ENCODE data around the gene NUMA1.

The NUMA1 gene

GRCh38 chr11:72058416-72059034 lies 21.8 kb downstream of the NUMA1 start:
- H3K79me2 ChIP-seq (ENCODE audit: control insufficient read depth, low read length): peaks cover 61% of the 10 kb centered on the region
- no peaks in the 10 kb centered on the region for H3K9me2 ChIP-seq (replicated peaks; ENCODE audit: control insufficient read depth, low read length)
- H3K27ac ChIP-seq (ENCODE audit: low read depth, low read length): no peak overlapping the region
- H3K4me3 ChIP-seq (ENCODE audit: low read length): no peak overlapping the region
- no peaks in the 10 kb centered on the region for H3K27me3 ChIP-seq (ENCODE audit: control insufficient read depth, low read length)
- H3K4me2 ChIP-seq (ENCODE audit: low read length): no peak overlapping the region
- H3K36me3 ChIP-seq (ENCODE audit: control insufficient read depth, low read length): peaks cover 40% of the 10 kb centered on the region
- peaks cover 14% of the 10 kb centered on the region for H3K4me1 ChIP-seq (ENCODE audit: control insufficient read depth, low read length)
- TF ChIP-seq EZH2phosphoT487 (IDR thresholded peaks at IDR 0.05; ENCODE audit: borderline replicate concordance, low read length): no peak
- TF ChIP-seq, protein P1, sequence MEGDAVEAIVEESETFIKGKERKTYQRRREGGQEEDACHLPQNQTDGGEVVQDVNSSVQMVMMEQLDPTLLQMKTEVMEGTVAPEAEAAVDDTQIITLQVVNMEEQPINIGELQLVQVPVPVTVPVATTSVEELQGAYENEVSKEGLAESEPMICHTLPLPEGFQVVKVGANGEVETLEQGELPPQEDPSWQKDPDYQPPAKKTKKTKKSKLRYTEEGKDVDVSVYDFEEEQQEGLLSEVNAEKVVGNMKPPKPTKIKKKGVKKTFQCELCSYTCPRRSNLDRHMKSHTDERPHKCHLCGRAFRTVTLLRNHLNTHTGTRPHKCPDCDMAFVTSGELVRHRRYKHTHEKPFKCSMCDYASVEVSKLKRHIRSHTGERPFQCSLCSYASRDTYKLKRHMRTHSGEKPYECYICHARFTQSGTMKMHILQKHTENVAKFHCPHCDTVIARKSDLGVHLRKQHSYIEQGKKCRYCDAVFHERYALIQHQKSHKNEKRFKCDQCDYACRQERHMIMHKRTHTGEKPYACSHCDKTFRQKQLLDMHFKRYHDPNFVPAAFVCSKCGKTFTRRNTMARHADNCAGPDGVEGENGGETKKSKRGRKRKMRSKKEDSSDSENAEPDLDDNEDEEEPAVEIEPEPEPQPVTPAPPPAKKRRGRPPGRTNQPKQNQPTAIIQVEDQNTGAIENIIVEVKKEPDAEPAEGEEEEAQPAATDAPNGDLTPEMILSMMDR (IDR thresholded peaks at IDR 0.05; ENCODE audit: low read depth, low read length, poor library complexity, severe bottlenecking): no peak
- H3F3A ChIP-seq (ENCODE audit: control insufficient read depth, insufficient read depth): no peaks in the 10 kb centered on the region; the same call in 1 of the 2 replicates
- no peaks in the 10 kb centered on the region for H4K20me1 ChIP-seq (ENCODE audit: control insufficient read depth, insufficient read depth, low read depth, low read length)
- H3K9me3 ChIP-seq (ENCODE audit: control insufficient read depth, insufficient read depth, low read length): no peaks in the 10 kb centered on the region

- peaks cover 1% of the 10 kb centered on the region; the same call in 1 of the 2 replicates for H3F3A ChIP-seq (ENCODE audit: control insufficient read depth, insufficient read depth)
- 0 out of 2 replicates have a peak, but pooled peaks cover 3% of the 10 kb centered on the region for H4K20me1 ChIP-seq (ENCODE audit: control insufficient read depth, insufficient read depth, low read depth, low read length)
- H3K4me3 ChIP-seq (ENCODE audit: low read length): no peak overlapping the region
- TF ChIP-seq, protein P1 (IDR thresholded peaks at IDR 0.05; ENCODE audit: low read depth, low read length, poor library complexity, severe bottlenecking): no peak
- TF ChIP-seq EZH2phosphoT487 (IDR thresholded peaks at IDR 0.05; ENCODE audit: borderline replicate concordance, low read length): no peak
- no peaks in the 10 kb centered on the region for H3K9me3 ChIP-seq (ENCODE audit: control insufficient read depth, insufficient read depth, low read length)
- H3K9me2 ChIP-seq (replicated peaks; ENCODE audit: control insufficient read depth, low read length): no peaks in the 10 kb centered on the region
- H3K36me3 ChIP-seq (ENCODE audit: control insufficient read depth, low read length): peaks cover 12% of the 10 kb centered on the region
- H3K27ac ChIP-seq (ENCODE audit: low read depth, low read length): no peak overlapping the region
- H3K27me3 ChIP-seq (ENCODE audit: control insufficient read depth, low read length): no peaks in the 10 kb centered on the region
- no peak overlapping the region for H3K4me2 ChIP-seq (ENCODE audit: low read length)
- H3K79me2 ChIP-seq (ENCODE audit: control insufficient read depth, low read length): peaks cover 51% of the 10 kb centered on the region
- H3K4me1 ChIP-seq (ENCODE audit: control insufficient read depth, low read length): peaks cover under 1% of the 10 kb centered on the region; the same call in 1 of the 2 replicates
These were observed 31.4 kb downstream of the NUMA1 start for GRCh38 chr11:72048766-72049460.

DNA sequence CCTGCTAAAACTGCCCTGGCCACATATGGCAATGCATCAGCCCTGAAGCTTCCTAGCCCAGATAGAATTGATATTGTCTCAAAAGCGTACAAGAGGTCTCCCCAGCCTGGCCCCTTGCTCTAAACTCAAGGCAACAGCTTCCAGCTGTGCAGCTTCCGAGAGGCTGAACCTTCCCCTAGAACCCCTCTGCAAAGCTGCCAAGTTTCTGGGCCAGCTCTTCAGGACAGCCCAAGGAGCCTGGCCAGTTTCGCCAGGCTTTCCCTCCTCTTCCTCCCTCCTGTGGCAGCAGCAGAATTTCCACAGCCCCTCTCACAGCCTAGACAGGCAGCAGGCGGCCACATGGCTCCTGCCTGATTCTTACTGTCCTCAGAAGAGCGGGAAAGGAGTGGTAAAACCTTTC lies 34.5 kb downstream of the NUMA1 start:
- no peaks in the 10 kb centered on the region for H3K27me3 ChIP-seq (ENCODE audit: control insufficient read depth, low read length)

More for the DNA sequence above, 34.5 kb downstream of the NUMA1 start:
- Histone ChIP-seq H3K4me1 (ENCODE audit: control insufficient read depth, low read length) (peaks cover 27% of the 10 kb centered on the region), H3K79me2 (ENCODE audit: control insufficient read depth, low read length) (peaks cover 55% of the 10 kb centered on the region), H4K20me1 (ENCODE audit: control insufficient read depth, insufficient read depth, low read depth, low read length) (0 out of 2 replicates have a peak, but pooled peaks cover 3% of the 10 kb centered on the region), H3K36me3 (ENCODE audit: control insufficient read depth, low read length) (peaks cover 25% of the 10 kb centered on the region), H3K27ac (ENCODE audit: low read depth, low read length) (no peak overlapping the region), H3K9me2 (replicated peaks; ENCODE audit: control insufficient read depth, low read length) (no peaks in the 10 kb centered on the region), H3K9me3 (ENCODE audit: control insufficient read depth, insufficient read depth, low read length) (no peaks in the 10 kb centered on the region), H3F3A (ENCODE audit: control insufficient read depth, insufficient read depth) (peaks cover 15% of the 10 kb centered on the region), H3K4me2 (ENCODE audit: low read length) (no peak overlapping the region), H3K4me3 (ENCODE audit: low read length) (no peak overlapping the region)
- TF ChIP-seq EZH2phosphoT487 (IDR thresholded peaks at IDR 0.05; ENCODE audit: borderline replicate concordance, low read length): no peak
- TF ChIP-seq, protein P1 (IDR thresholded peaks at IDR 0.05; ENCODE audit: low read depth, low read length, poor library complexity, severe bottlenecking): no peak

All from DOHH2 (cell line).